Measurements from ENCODE around the gene IMPG1.

The IMPG1 gene

DNA sequence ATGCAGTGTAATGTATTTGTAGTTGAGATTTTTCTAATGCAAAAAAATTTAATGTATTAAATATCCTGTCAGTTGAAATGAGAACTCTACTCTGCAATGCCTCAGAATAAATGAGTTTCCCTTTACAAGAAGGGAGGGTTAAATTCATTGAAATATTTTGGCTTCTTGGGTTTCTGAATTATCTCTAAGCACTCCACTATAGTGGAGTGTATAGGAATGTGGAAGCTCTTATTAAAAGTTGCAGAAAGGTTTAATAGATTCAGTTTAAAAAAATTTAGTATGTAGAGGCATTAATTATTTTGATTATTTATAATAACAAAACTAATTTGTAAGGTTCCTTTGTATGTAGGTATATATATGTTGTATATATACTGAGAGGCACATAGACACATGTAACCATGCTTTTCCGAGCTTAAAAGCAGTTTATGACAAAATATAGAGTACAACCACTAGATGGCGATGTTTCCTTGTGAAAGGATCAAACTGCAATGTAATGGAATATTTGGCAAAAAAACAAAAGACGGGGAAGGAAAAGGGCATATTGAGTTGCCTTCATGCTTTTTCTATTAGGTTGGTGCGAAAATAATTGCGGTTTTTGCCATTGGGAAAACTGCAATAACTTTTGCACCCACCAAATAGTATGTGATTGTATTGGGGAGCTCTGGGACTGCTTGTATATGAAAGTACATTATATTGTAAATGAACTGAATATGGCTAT, 179.2 kb downstream of the IMPG1 start:
- DNase-seq (ENCODE audit: low spot score): peak; percentile 84

DNA sequence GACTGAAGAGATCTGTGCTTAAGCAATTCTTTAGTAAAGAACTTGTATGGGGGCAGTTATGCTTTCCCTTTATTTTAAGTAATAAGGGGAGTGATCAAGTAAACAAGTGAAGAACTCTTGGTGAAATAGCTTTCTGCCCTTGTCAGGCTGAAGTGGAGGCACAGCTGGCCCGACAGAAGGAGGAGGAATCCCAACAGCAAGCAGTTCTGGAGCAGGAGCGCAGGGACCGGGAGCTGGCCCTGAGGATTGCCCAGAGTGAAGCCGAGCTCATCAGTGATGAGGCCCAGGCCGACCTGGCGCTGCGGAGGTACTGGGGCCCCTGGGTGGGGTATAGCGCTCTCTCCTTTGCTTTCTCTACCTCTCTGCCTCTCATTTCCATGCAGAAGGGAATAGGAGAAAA, 180.1 kb downstream of the IMPG1 start:
- DNase-seq (ENCODE audit: low spot score): no peak

DNA sequence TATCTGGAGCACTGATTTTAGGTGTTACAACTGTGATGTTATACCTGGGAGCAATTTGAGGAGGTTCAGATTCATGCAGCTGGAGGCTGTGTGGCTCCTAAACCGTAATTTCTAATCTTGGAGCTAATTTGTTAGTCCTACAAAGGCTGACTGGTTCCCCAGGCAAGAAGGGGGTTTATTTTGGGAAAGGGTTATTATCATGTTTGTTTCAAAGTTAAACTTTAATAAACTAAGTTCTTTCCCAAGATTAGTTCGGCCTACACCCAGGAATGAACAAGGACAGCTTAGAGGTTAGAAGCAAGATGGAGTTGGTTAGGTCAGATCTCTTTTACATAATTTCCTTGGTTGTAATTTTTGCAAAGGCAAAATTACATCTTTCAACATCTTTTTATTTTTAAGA, 187.6 kb downstream of the IMPG1 start:
- DNase-seq (ENCODE audit: low spot score): no peak

DNA sequence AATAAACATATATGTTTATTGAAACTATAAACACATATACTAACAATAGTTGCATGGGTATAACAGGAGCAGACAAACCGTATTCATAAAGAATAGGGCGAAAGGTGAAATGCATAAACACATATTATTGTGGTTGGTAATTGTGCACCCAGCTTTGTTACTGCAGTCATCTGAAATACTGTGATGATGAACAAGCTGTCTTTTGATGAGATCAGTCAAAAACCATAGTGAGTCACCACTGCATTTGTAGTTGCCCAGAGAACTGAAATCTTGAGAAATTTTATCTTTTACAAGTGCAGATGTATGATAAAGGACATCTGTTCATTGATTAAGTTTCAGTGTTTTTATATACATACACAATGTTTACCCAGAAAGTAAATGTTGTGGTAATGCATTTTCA, 189.7 kb downstream of the IMPG1 start:
- DNase-seq (ENCODE audit: low spot score): peak; percentile 70

DNA sequence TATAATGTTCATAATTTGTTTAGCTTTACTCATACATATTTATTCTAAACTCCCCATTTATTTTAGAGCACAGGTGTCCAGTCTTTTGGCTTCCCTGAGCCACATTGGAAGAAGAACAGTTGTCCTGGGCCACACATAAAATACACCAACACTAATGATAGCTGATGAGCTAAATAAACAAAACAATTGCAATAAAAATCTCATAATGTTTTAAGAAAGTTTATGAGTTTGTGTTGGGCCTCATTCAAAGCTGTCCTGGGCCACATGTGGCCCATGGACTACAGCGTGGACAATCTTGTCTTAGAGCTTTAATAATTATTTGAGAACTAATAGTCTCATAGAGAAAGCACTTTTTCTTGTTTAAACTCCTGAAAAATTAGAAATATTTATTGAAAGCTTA, 192.2 kb downstream of the IMPG1 start:
- no peak for DNase-seq (ENCODE audit: low spot score)

DNA sequence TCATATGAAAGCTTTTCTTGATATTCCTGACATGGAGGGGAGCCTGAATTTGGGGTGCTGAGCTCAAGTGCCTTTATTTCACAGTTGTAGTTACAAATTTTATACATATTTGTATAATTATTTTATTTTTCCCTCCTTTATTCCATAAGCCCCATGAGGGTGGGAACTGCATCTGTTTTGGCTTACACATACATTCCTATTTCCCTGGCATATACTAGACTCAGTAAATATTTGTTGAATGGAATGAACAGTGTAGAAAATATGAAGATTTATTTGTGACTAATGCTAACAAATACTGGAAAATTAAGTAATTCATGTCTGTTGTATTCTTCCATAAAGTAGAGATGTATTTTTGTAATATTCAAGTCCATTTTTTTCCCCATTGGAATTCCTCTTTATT, 196.3 kb downstream of the IMPG1 start:
- no peak for DNase-seq (ENCODE audit: low spot score)

DNA sequence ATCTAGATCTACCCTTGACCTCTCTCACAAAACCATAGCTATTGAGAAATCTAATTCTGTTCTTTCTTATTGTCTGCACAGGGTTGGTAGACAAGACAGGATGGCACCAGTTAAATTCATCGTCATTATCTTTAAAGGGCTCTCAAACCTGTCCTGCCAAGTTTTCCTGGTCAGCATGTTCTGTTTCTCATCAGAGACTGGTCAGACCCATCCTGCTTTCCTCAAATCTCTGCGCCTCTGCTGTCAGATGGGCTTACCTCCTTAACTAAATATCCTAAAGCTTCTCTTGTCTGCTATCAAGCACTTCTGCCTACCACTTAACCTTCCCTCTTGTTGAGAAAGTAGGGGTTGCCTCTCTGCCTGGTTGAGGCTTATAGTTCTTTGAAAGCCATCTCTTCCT, 198.2 kb downstream of the IMPG1 start:
- no peak for DNase-seq (ENCODE audit: low spot score)

All from RKO (cell line).